Activated naive CD8-positive, alpha-beta T cell (primary cell): ENCODE results near the gene CSTF1.

Experiments
- H3K27ac Mint-ChIP-seq: one replicate; pipeline ENCODE4 v1.8.0; 2021; ENCODE audit warnings: mixed read lengths
- H3K27me3 Mint-ChIP-seq: one replicate; pipeline ENCODE4 v1.8.0; 2021; ENCODE audit warnings: mixed read lengths
- H3K36me3 Mint-ChIP-seq: one replicate; pipeline ENCODE4 v1.8.0; 2021; ENCODE audit warnings: mixed read lengths
- H3K4me1 Mint-ChIP-seq: one replicate; pipeline ENCODE4 v1.8.0; 2021; ENCODE audit warnings: low read depth, mixed read lengths
- H3K4me3 Mint-ChIP-seq: one replicate; pipeline ENCODE4 v1.8.0; 2021; ENCODE audit warnings: mild to moderate bottlenecking, mixed read lengths
- H3K9me3 Mint-ChIP-seq: one replicate; pipeline ENCODE4 v1.8.0; 2021; ENCODE audit warnings: low read depth, mixed read lengths

Gene CSTF1

DNA sequence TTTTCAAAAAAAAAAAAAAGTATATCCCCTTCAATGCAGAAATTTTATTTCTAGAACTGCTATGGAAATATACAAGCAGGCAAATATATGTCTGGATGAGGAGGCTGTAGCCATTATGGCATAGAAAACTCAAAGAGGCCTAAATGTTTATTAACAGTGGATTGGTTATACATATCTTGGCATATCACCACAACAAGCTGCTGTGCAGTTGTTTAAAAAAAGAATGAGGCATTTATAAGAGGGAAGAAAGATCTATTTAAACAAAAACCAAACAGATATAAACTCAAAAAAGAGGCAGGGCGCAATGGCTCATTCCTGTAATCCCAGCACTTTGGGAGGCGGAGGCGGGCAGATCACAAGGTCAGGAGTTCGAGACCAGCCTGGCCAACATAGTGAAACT is 45.8 kb downstream of the CSTF1 start:
- Mint-ChIP-seq H3K27ac (peak overlapping the region; percentile 41), H3K9me3 (no peaks in the 10 kb centered on the region), H3K36me3 (peaks cover 13% of the 10 kb centered on the region), H3K4me3 (no peak overlapping the region), H3K27me3 (no peaks in the 10 kb centered on the region), H3K4me1 (peaks cover 64% of the 10 kb centered on the region)

DNA sequence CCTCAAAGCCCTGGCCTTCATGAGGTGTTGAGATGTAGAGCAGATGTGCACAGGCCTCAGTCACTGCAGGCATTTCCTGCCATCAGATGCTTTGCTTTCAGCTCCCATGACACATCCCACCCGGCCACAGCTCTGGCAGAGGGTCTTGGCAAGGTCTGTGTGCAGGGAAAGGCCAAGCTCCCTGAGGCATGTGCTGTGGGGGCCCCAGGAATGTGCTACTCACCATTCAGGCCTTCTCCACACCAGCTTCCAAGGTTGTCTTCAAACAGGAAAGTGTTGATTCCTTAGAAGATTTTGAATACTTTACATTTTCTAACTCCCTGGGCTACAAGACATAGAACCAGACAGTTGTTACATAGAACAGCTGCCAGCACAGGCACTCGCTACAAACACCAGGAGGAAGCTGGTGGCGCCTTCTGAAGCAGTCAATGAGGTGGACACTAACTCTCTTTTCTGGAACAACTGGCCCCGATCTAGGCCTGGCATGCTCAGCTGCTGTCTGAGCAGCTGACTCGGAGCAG is 47.4 kb downstream of the CSTF1 start:
- H3K36me3 Mint-ChIP-seq, result peaks cover 11% of the 10 kb centered on the region
- peaks cover 55% of the 10 kb centered on the region for H3K4me1 Mint-ChIP-seq
- peak overlapping the region; percentile 72 for H3K4me3 Mint-ChIP-seq
- no peaks in the 10 kb centered on the region for H3K27me3 Mint-ChIP-seq
- H3K27ac Mint-ChIP-seq, result peak overlapping the region; percentile 93
- no peaks in the 10 kb centered on the region for H3K9me3 Mint-ChIP-seq

DNA sequence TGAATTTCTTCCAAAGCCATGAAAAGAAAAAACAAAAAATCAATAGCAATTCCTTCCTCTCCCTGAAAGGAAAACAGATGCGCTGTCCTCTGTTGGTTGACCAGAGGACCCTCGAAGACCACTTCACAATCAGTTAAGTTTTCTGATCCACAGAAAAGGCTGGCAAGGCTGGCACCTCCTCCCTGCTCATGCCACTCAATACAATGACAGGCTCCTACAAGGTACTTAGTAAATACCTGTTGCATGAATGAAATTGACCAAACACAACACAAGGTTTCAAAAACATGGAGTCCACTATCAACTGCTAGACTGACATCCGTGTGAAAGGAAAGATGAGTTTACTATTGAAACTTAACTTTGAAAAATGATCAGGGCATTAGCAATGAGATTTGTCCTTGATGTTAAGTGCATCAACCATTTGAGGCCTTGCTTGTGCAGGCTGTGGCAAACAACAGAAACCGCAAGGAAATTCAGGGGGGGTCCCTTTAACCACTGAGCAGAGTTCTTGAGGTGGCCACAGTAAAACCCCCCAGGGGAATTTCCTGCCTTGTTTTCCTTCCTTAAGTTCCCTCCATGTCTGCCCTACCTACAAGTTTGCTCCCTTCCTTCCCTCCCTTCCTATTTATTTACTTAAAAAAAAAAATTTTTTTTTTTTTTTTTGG is 48.0 kb downstream of the CSTF1 start:
- Mint-ChIP-seq H3K9me3 (no peaks in the 10 kb centered on the region), H3K4me1 (peaks cover 52% of the 10 kb centered on the region), H3K27ac (peak overlapping the region; percentile 93), H3K4me3 (peak overlapping the region; percentile 72), H3K36me3 (peaks cover 11% of the 10 kb centered on the region), H3K27me3 (no peaks in the 10 kb centered on the region)

DNA sequence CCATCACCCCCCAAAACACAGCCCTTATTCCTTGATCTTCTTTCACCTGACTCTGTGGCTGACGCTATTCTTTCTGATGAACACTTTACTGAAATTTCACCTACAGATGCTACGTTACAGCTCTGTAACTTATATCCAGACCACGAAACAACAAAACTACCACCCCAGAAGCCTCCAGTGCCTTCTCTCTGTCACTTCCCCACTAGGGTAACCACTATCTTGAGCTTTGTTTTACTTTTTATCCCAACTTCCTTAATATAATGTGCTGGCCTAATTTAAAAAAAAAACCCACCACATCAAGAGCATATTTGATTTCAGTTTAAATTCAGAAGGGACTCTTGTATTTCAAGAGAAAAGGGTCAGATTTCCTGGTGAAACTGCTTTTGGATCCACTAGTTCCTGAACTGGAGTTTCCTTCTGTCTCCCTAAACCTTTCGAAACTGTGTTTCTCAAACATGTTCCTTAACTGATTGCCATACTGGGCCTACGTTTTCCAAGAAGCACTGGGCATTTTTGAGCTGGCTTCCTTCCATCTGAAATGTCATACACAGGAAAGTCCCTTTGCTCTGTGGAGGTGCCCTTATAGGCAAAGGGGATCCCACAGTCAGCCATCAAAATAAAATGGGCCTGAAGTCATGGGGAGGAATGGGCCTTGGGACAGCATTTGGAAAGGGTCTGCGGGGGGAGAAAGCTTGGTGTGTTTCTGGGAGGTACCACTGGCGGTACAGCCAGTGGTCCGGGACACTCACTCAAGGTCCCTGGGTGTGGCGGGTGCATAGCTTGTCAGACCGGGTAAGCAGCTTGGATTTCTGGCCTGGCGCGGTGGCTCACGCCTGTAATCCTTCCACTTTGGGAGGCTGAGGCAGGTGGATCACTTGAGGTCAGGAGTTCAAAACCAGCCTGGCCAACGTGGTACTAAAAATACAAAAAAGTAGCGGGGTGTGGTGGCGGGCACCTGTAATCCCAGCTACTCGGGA is 50.2 kb downstream of the CSTF1 start:
- Mint-ChIP-seq H3K36me3 (peaks cover 14% of the 10 kb centered on the region), H3K4me3 (peak overlapping the region; percentile 59), H3K27ac (peak overlapping the region; percentile 92), H3K27me3 (no peaks in the 10 kb centered on the region), H3K4me1 (peaks cover 46% of the 10 kb centered on the region), H3K9me3 (no peaks in the 10 kb centered on the region)

DNA sequence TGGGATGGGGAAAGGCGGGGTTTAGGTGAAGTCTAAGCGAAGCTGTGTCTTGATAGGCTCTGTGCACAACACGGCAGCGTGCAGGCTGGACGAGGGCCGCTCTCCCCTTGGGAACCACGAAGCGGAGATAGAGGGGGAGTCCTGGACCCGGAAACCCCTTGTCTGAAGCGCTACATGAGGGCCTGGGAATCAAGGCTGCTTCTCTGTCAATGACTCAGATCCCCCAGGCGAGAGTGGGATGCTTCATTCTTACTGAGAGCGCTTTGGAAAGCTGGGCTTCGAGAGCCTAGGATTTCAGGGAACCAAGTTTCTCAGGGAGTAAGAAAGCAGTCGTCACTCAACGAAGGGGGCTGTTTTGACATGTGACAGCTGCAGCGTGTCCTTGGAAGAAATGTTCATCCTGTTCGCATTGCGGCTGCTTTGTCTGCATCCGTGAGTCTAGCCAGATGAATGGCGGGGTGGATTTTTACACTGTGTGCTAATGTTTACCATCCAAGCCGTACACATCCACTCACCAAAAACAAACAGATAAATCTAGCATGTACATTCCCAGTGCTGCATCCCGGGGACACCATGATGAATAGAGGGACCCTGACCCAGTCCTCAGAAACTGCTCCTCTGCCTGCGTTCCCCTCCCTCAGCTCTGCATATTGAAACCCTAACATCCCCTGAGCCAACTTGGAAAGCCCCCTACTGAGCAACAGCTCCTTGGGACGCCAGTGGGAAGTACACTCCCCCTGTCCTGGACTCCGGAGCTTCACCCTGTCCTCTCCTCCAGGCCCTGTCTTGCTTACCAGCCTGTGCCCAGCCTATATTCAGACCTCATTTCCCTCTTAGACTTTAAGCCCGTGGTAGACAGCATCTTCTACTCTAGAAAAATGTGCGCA is 51.5 kb downstream of the CSTF1 start:
- peaks cover 16% of the 10 kb centered on the region for H3K36me3 Mint-ChIP-seq
- peak overlapping the region; percentile 50 for H3K27ac Mint-ChIP-seq
- no peaks in the 10 kb centered on the region for H3K27me3 Mint-ChIP-seq
- H3K9me3 Mint-ChIP-seq, result no peaks in the 10 kb centered on the region
- H3K4me1 Mint-ChIP-seq, result peaks cover 34% of the 10 kb centered on the region
- no peak overlapping the region for H3K4me3 Mint-ChIP-seq

DNA sequence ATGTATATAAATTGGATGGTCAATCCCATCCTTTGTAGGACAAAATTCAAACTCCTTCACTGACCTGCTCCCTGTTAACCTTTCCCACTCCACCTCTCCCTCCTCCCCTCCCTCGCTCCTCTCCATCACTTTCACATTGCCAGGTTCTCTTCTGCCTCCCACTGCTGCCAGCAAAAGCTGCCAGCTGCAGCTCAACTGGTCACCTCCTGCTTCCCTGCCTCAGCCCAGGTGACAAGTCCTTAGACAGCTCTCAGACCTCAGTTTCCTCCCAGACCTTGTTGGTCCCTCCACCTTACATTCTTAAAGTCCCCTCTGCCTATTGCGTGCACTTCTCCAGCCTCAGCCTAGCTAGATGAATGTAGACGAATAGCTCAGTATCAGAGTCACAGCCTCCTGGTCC is 52.7 kb downstream of the CSTF1 start:
- Mint-ChIP-seq H3K4me1 (peaks cover 23% of the 10 kb centered on the region), H3K36me3 (peaks cover 16% of the 10 kb centered on the region), H3K9me3 (no peaks in the 10 kb centered on the region), H3K27me3 (no peaks in the 10 kb centered on the region), H3K27ac (peak overlapping the region; percentile 67), H3K4me3 (no peak overlapping the region)

DNA sequence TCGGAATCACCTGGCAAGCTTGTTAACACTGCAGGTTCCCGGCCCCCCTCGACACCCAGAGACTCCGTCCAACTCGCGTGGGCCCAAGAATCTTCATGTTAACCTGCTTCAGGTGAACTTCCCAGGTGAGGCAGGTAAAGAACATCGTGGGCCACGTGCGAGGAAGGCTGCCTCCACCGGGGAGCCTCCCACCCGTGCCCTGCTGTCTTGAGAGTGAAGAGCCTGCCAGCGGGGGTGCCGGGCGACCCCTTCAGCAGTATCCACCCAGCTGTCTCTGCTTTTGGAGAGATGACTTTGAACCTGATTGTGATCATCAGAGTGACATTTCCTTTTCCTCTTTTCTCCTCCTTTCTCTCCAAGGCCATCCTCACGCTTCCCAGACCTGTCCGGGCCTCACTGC is 53.1 kb downstream of the CSTF1 start:
- Mint-ChIP-seq H3K9me3 (no peaks in the 10 kb centered on the region), H3K4me1 (peaks cover 19% of the 10 kb centered on the region), H3K27ac (peak overlapping the region; percentile 67), H3K27me3 (no peaks in the 10 kb centered on the region), H3K4me3 (no peak overlapping the region), H3K36me3 (peaks cover 13% of the 10 kb centered on the region)

DNA sequence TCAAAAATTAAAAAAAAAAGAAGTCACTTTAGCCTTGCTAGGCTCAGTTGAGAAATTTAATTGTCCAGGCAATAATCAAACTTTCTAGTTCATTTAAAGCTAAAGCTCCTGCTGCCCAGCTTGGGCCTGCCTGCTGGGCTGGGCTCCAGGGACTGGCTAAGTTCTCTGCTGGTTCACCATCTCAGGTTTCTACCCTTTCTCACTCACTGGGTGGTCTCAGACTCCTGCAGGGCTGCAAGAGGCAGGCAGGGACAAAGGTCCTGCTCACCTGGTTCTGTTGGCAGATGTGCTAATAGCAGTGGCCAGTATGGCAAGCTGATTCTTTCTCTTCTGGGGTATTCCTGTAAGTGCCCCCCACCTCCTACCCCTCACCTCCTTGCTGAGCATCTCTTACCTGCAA is 54.8 kb downstream of the CSTF1 start:
- peak overlapping the region; percentile 58 for H3K27ac Mint-ChIP-seq

DNA sequence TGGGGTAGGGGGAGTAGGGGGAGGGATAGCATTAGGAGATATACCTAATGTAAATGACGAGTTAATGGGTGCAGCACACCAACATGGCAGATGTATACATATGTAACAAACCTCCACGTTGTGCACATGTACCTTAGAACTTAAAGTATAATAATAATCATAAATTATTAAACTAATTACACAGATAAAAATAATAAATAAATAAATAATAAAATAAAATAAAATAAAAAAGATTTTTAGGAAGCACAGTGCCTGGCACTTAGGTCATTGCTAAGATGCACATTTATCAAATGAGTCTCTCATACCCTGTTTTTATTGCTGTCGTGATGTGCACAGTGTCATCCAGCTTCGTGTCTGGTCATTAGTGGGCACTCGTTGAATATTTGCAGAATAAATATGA is 57.0 kb downstream of the CSTF1 start:
- Mint-ChIP-seq H3K27me3 (no peaks in the 10 kb centered on the region), H3K36me3 (peaks cover 14% of the 10 kb centered on the region), H3K4me1 (peaks cover 2% of the 10 kb centered on the region), H3K4me3 (no peak overlapping the region), H3K9me3 (no peaks in the 10 kb centered on the region), H3K27ac (no peak overlapping the region)

More for the DNA sequence above, 54.8 kb downstream of the CSTF1 start:
- Mint-ChIP-seq H3K4me1 (peaks cover 9% of the 10 kb centered on the region), H3K4me3 (no peak overlapping the region), H3K27me3 (no peaks in the 10 kb centered on the region), H3K36me3 (peaks cover 14% of the 10 kb centered on the region), H3K9me3 (no peaks in the 10 kb centered on the region)

DNA sequence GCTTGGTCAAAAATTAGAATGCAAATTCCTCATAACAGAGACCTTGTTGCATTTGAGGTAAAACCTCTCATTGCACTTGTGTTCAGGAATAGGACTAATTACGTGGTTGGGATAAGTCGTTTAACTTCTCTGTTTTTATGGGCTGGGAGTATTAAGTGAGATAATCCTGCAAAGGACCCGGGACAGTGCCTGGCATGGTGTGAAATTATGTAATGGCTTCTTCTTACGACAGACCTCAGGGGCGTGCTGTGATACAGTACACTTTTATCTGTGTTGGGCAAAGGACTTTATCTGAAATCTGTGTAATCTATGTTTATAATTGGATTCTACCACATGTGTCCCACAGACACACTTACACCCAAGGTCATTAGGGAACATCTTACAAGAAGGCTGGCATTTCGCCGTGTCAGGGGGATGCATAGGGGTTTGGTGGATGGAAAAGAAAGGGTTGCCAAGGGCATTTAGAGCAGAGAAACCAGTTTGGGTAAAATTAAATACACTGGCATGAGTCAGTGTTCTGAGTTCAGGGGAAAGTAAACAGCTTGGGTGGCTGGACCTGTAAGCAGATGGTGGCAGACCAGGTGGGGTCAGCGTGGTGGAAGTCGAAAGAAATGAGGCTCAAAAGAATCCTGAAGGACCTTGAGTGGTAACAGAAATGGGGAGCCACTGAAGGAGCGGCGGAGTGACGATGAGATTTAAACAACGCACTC is 58.8 kb downstream of the CSTF1 start:
- no peaks in the 10 kb centered on the region for H3K9me3 Mint-ChIP-seq
- no peaks in the 10 kb centered on the region for H3K27me3 Mint-ChIP-seq
- H3K4me1 Mint-ChIP-seq, result peaks cover 10% of the 10 kb centered on the region
- H3K36me3 Mint-ChIP-seq, result peaks cover 12% of the 10 kb centered on the region
- peak overlapping the region; percentile 25 for H3K27ac Mint-ChIP-seq
- H3K4me3 Mint-ChIP-seq, result no peak overlapping the region

DNA sequence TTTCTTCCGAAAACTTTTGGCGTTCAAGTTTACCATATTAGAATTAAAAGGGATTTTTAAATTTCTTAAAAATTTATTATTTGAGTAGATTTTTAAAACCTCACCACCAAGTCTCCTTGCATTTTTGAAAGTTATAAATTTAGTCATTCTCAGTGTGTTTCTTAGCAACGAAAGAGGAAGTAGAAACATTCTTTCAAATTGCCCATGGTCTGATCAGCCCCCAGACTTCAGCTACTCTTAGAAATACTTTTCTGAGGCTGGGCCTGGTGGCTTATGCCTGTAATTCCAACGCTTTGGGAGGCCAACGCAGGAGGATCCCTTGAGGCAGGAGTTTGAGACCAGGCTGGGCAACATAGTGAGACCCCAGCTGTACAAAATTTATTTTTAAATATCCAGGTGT is 60.9 kb downstream of the CSTF1 start:
- Mint-ChIP-seq H3K4me3 (no peak overlapping the region), H3K9me3 (no peaks in the 10 kb centered on the region), H3K4me1 (peaks cover 10% of the 10 kb centered on the region), H3K27me3 (no peaks in the 10 kb centered on the region), H3K36me3 (peaks cover 7% of the 10 kb centered on the region), H3K27ac (no peak overlapping the region)

DNA sequence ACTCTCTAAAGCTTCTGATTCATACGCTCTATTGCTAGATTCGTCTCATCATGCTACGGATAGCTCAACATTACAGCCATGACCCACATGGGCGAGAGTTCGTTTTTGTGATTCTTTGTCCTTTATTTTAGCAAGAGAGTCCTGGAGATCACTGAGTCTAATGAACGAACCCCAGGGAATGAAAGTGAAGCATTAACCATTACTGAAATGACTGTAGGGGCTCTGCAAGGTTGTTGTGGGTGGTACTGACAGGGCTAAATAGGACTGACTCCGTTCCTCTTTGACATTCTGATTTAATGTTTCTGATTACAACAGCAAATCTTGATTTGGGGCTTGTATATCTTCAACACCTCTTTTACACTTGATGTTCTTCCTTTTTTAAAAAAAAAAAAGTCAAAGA is 62.3 kb downstream of the CSTF1 start:
- H3K36me3 Mint-ChIP-seq, result peaks cover 4% of the 10 kb centered on the region
- H3K27me3 Mint-ChIP-seq, result no peaks in the 10 kb centered on the region
- H3K4me1 Mint-ChIP-seq, result peaks cover 12% of the 10 kb centered on the region
- peak overlapping the region; percentile 80 for H3K27ac Mint-ChIP-seq
- H3K4me3 Mint-ChIP-seq, result no peak overlapping the region
- no peaks in the 10 kb centered on the region for H3K9me3 Mint-ChIP-seq
